ENCODE measurements around the gene TRAPPC10. TPM values are rescaled to one million over a fixed set of nuclear protein-coding genes. Genes with fewer than 3 reads are reported as not detected.

Gene TRAPPC10
- total and polyA plus RNA-seq, 10 of the 15 experiments (the other 5 are each of a cell fraction or from before 2014, with no cell fraction given), result 1.1 to 39.6 (median 28.2) TPM

DNA sequence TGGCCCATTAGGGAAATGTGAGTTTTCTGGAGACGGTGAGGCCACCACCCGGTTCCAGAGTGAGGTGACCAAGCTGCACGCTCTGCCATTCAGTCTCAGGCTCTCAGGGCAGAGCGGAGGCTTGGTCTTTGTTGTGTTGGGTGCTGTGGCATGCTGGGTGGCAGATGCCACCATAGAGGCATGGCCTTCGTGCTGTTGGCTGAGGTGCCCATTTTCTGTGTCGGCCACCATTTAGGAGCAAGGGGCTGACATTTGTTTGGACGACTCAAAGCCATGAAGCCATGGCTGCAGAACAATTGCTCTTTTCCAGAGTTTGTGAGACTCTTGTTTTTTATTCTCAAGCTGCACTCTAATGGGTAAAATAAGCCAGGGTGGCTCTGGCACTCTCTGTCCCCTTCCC, 58.3 kb downstream of the TRAPPC10 start:
- Histone ChIP-seq H3K27me3 (replicated peaks in 1 of 2; ENCODE audit: control insufficient read depth in 2 of 2, insufficient read depth in 2 of 2, low read length in 1 of 2) (no peaks in the 10 kb centered on the region), H3K79me2 (ENCODE audit: control insufficient read depth, insufficient read depth, low read length) (peaks cover 4% of the 10 kb centered on the region), H3K36me3 (ENCODE audit: control insufficient read depth in 2 of 2, insufficient read depth in 2 of 2, low read length in 1 of 2) (peaks cover 29 to 44% of the 10 kb centered on the region in 2 experiments), H3K4me2 (ENCODE audit: control insufficient read depth, insufficient read depth) (no peak overlapping the region), H4K20me1 (ENCODE audit: control insufficient read depth, insufficient read depth) (peaks cover 6% of the 10 kb centered on the region), H3K27ac (ENCODE audit: control insufficient read depth, insufficient read depth) (no peak overlapping the region), H3K9me3 (replicated peaks; ENCODE audit: control insufficient read depth, insufficient read depth, low read length) (no peaks in the 10 kb centered on the region), H2AFZ (ENCODE audit: control insufficient read depth, low read depth, low read length) (no peak overlapping the region), H3K9ac (ENCODE audit: control insufficient read depth, insufficient read depth, low read length) (no peak overlapping the region), H3K4me3 (no peak overlapping the region), H3K4me1 (ENCODE audit: control insufficient read depth, insufficient read depth, low read length) (0 out of 2 replicates have a peak, but pooled peaks cover 3% of the 10 kb centered on the region)
- 97% methylated on average over 7 of the region's 7 CpGs for WGBS (ENCODE audit: insufficient coverage, insufficient replicate concordance, low lambda C conversion rate, missing lambda C conversion rate)
- ChIA-PET SMC1A (ENCODE audit: uncharacterized antibody, unreplicated experiment) (no interaction called here), CTCF (no interaction called here), RAD21 (ENCODE audit: unreplicated experiment) (no interaction called here), POLR2A (no interaction called here)
- ATAC-seq, result no peak
- DNase-seq (ENCODE audit: low read depth, low spot score), result no peak
- FAIRE-seq, result no peak
- in situ Hi-C loops (cut with MboI), result no loop called here
- intact Hi-C loops (cut with micrococcal nuclease; ENCODE audit: unreplicated experiment), result no loop called here
- no peak for TF ChIP-seq TCF3 (IDR thresholded peaks at IDR 0.05; ENCODE audit: borderline replicate concordance, insufficient read depth, low read depth, low read length)
- TF ChIP-seq MTA3 (IDR thresholded peaks at IDR 0.05; ENCODE audit: borderline replicate concordance, low read length), result no peak
- no peak for TF ChIP-seq MTA2 (IDR thresholded peaks at IDR 0.05; ENCODE audit: low read depth)
- no TSS peak for BruUV-seq (replicated peaks)

DNA sequence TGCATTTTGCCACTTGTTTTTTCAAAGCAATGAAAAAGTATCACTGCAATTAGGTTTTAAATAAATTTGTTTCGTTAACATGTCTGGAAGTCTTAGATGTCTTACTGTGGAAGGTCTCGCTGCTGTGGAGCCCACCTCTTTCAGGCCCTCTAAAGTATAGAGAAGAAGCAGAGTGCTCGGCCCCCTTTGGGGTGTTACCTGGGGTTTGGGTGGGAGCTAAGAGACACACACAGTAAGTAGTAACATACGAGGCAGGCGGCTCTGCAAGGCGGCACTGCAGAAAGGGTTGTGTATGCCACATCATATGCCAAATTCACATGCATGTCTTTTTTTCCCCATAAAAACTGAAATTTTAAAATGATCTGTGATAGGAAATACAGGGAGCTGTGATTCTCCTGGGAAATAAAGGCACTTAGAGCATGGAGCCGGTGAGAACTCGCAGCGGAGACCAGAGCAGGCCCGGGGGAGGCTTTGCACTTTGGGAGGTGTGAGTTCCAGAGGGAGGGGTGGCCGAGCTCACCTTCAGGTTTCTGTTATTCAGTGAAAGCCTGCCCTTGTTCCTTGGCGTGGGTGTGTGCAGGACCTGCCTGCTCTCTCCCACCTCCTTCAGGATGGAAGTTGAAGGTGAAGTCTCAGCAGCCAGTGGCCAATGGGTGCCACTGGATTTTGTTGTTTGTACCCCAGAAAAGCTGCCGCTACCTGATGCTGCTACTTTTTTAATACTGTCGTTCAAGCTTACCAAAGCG, 59.4 kb downstream of the TRAPPC10 start:
- TF ChIP-seq MXI1 (IDR thresholded peaks at IDR 0.05; ENCODE audit: low read depth, low read length) (no peak), ETV6 (conservative IDR thresholded peaks at IDR 0.05 in 1 of 2, IDR thresholded peaks at IDR 0.05 in 1 of 2; ENCODE audit: borderline replicate concordance in 1 of 2, low read depth in 1 of 2) (no peak), KLF5 (IDR thresholded peaks at IDR 0.05; ENCODE audit: partially characterized antibody) (no peak), EGR1 (IDR thresholded peaks at IDR 0.05; ENCODE audit: borderline replicate concordance in 1 of 2, low read depth in 2 of 2, low read length in 2 of 2) (no peak), RFX5 (IDR thresholded peaks at IDR 0.05; ENCODE audit: low read depth, low read length) (no peak), SPI1 (IDR thresholded peaks at IDR 0.05; ENCODE audit: borderline replicate concordance, insufficient read depth, low read depth, low read length) (no peak), EZH2 (IDR thresholded peaks at IDR 0.05; ENCODE audit: borderline replicate concordance, control insufficient read depth, low read depth, low read length) (no peak), MYC (IDR thresholded peaks at IDR 0.05; ENCODE audit: insufficient read depth, insufficient read length, insufficient replicate concordance, low read length, severe bottlenecking) (no peak), RBBP5 (conservative IDR thresholded peaks at IDR 0.05) (no peak), NFYA (IDR thresholded peaks at IDR 0.05; ENCODE audit: borderline replicate concordance, low read depth, low read length) (no peak), ZNF217 (IDR thresholded peaks at IDR 0.05) (no peak)
- no peak for DNase-seq (ENCODE audit: low read depth, low spot score)
- BruUV-seq (replicated peaks), result no TSS peak
- Histone ChIP-seq H3K4me1 (ENCODE audit: control insufficient read depth, insufficient read depth, low read length) (no peaks in the 10 kb centered on the region), H3K9ac (ENCODE audit: control insufficient read depth, insufficient read depth, low read length) (no peak overlapping the region), H4K20me1 (ENCODE audit: control insufficient read depth, insufficient read depth) (peaks cover 6% of the 10 kb centered on the region), H3K27me3 (replicated peaks in 1 of 2; ENCODE audit: control insufficient read depth in 2 of 2, insufficient read depth in 2 of 2, low read length in 1 of 2) (no peaks in the 10 kb centered on the region), H2AFZ (ENCODE audit: control insufficient read depth, low read depth, low read length) (no peak overlapping the region), H3K79me2 (ENCODE audit: control insufficient read depth, insufficient read depth, low read length) (no peaks in the 10 kb centered on the region), H3K36me3 (ENCODE audit: control insufficient read depth in 2 of 2, insufficient read depth in 2 of 2, low read length in 1 of 2) (peaks cover 24 to 47% of the 10 kb centered on the region in 2 experiments), H3K4me3 (no peak overlapping the region), H3K27ac (ENCODE audit: control insufficient read depth, insufficient read depth) (no peak overlapping the region), H3K9me3 (replicated peaks; ENCODE audit: control insufficient read depth, insufficient read depth, low read length) (no peaks in the 10 kb centered on the region), H3K4me2 (ENCODE audit: control insufficient read depth, insufficient read depth) (no peak overlapping the region)
- POLR2A ChIA-PET, result no interaction called here
- CTCF ChIA-PET, result no interaction called here
- in situ Hi-C loops (cut with MboI), result no loop called here
- intact Hi-C loops (cut with micrococcal nuclease; ENCODE audit: unreplicated experiment), result no loop called here
- SMC1A ChIA-PET (ENCODE audit: uncharacterized antibody, unreplicated experiment), result no interaction called here
- FAIRE-seq, result no peak
- RAD21 ChIA-PET (ENCODE audit: unreplicated experiment), result interaction anchor here (0.7 kb wide), 1 partner anchor 376 kb away, joined by 3 read pairs; no protein-coding TSS in a partner anchor
- ATAC-seq, result no peak
- WGBS (ENCODE audit: insufficient coverage, insufficient replicate concordance, low lambda C conversion rate, missing lambda C conversion rate), result 98% methylated on average over 15 of the region's 15 CpGs

All from GM12878 (cell line).